Measurements from ENCODE around the gene PRDM11. TPM values are rescaled to one million over a fixed set of nuclear protein-coding genes. Genes with fewer than 3 reads are reported as not detected.

Gene PRDM11
- total RNA-seq, 2 donors from 2014 or later = 10.4 to 15.2 TPM

GRCh38 chr11:45159781-45160365, 13.4 kb downstream of the PRDM11 start:
- no peak overlapping the region for H3K27ac ChIP-seq (ENCODE audit: low read depth, low read length)
- TF ChIP-seq CTCF (conservative IDR thresholded peaks at IDR 0.05) = no peak
- no peaks in the 10 kb centered on the region for H3K9me3 ChIP-seq (ENCODE audit: control insufficient read depth, low read length)
- no peaks in the 10 kb centered on the region for H3K27me3 ChIP-seq (ENCODE audit: control insufficient read depth, insufficient read depth, low read length, poor library complexity, severe bottlenecking)
- no peaks in the 10 kb centered on the region for H3K4me1 ChIP-seq (ENCODE audit: control insufficient read depth, insufficient read depth, low read length)
- no peak for DNase-seq
- WGBS, 2 experiments (ENCODE audit: insufficient coverage in 1 of 2, insufficient read length in 1 of 2) = 71 to 79% methylated on average over 2 to 3 of the region's 3 CpGs
- peaks cover under 1% of the 10 kb centered on the region for H3K36me3 Mint-ChIP-seq (ENCODE audit: low read depth)
- H3K36me3 ChIP-seq (ENCODE audit: control insufficient read depth, insufficient read depth, low read length) = no peaks in the 10 kb centered on the region
- no peak overlapping the region for H3K9ac ChIP-seq (ENCODE audit: extremely low read depth, low read length, poor library complexity, severe bottlenecking)
- H3K27ac Mint-ChIP-seq = no peak overlapping the region
- no peaks in the 10 kb centered on the region for H3K27me3 Mint-ChIP-seq (ENCODE audit: insufficient read depth)
- H3K4me3 ChIP-seq (ENCODE audit: low read length) = no peak overlapping the region
- no peak overlapping the region for H3K4me3 Mint-ChIP-seq
- peaks cover 3% of the 10 kb centered on the region for H3K4me1 Mint-ChIP-seq
- H3K9me3 Mint-ChIP-seq = no peaks in the 10 kb centered on the region

GRCh38 chr11:45161252-45162063, 15.0 kb downstream of the PRDM11 start:
- no peaks in the 10 kb centered on the region for H3K27me3 ChIP-seq (ENCODE audit: control insufficient read depth, insufficient read depth, low read length, poor library complexity, severe bottlenecking)
- Mint-ChIP-seq H3K27me3 (ENCODE audit: insufficient read depth) (no peaks in the 10 kb centered on the region), H3K4me3 (no peak overlapping the region), H3K9me3 (no peaks in the 10 kb centered on the region), H3K27ac (no peak overlapping the region), H3K4me1 (peaks cover 3% of the 10 kb centered on the region), H3K36me3 (ENCODE audit: low read depth) (no peaks in the 10 kb centered on the region)
- H3K27ac ChIP-seq (ENCODE audit: low read depth, low read length) = peak overlapping the region; percentile 5
- no peak for TF ChIP-seq CTCF (conservative IDR thresholded peaks at IDR 0.05)
- WGBS, 2 experiments (ENCODE audit: insufficient coverage in 1 of 2, insufficient read length in 1 of 2) = 85 to 93% methylated on average over 16 to 23 of the region's 23 CpGs
- no peaks in the 10 kb centered on the region for H3K4me1 ChIP-seq (ENCODE audit: control insufficient read depth, insufficient read depth, low read length)
- DNase-seq = no peak
- no peak overlapping the region for H3K9ac ChIP-seq (ENCODE audit: extremely low read depth, low read length, poor library complexity, severe bottlenecking)
- no peak overlapping the region for H3K4me3 ChIP-seq (ENCODE audit: low read length)
- no peaks in the 10 kb centered on the region for H3K36me3 ChIP-seq (ENCODE audit: control insufficient read depth, insufficient read depth, low read length)
- H3K9me3 ChIP-seq (ENCODE audit: control insufficient read depth, low read length) = no peaks in the 10 kb centered on the region

- no peaks in the 10 kb centered on the region for H3K36me3 Mint-ChIP-seq (ENCODE audit: low read depth)
- Histone ChIP-seq H3K27me3 (ENCODE audit: control insufficient read depth, insufficient read depth, low read length, poor library complexity, severe bottlenecking) (no peaks in the 10 kb centered on the region), H3K4me1 (ENCODE audit: control insufficient read depth, insufficient read depth, low read length) (no peaks in the 10 kb centered on the region), H3K36me3 (ENCODE audit: control insufficient read depth, insufficient read depth, low read length) (no peaks in the 10 kb centered on the region), H3K4me3 (ENCODE audit: low read length) (no peak overlapping the region), H3K27ac (ENCODE audit: low read depth, low read length) (no peak overlapping the region), H3K9ac (ENCODE audit: extremely low read depth, low read length, poor library complexity, severe bottlenecking) (no peak overlapping the region), H3K9me3 (ENCODE audit: control insufficient read depth, low read length) (no peaks in the 10 kb centered on the region)
- H3K27me3 Mint-ChIP-seq (ENCODE audit: insufficient read depth) = no peaks in the 10 kb centered on the region
- DNase-seq = no peak
- no peak for TF ChIP-seq CTCF (conservative IDR thresholded peaks at IDR 0.05)
- H3K4me3 Mint-ChIP-seq = no peak overlapping the region
- no peak overlapping the region for H3K27ac Mint-ChIP-seq
- peaks cover under 1% of the 10 kb centered on the region for H3K4me1 Mint-ChIP-seq
- 82 to 95% methylated on average over 3 of the region's 3 CpGs for WGBS, 2 experiments (ENCODE audit: insufficient coverage in 1 of 2, insufficient read length in 1 of 2)
- no peaks in the 10 kb centered on the region for H3K9me3 Mint-ChIP-seq
Measured at GRCh38 chr11:45162064-45162375, 15.6 kb downstream of the PRDM11 start.

Measured in endodermal cell (in vitro differentiated cells).